Progenitor cell of endocrine pancreas (in vitro differentiated cells): ENCODE data around the gene IPPK. TPM values are rescaled to one million over a fixed set of nuclear protein-coding genes. Genes with fewer than 3 reads are reported as not detected.

ENCODE experiments used
- DNase-seq: peaks from one replicate; pipeline ENCODE4 v3.0.0; 2021; ENCODE audit warnings: low spot score; ENCODE audit not compliant: unreplicated experiment
- H3K27ac Mint-ChIP-seq: 2 replicates; pipeline ENCODE4 v1.8.0; 2021; ENCODE audit warnings: mild to moderate bottlenecking, moderate library complexity, mixed read lengths
- H3K27me3 Mint-ChIP-seq: 2 replicates; pipeline ENCODE4 v1.8.0; 2021; ENCODE audit warnings: mixed read lengths
- H3K36me3 Mint-ChIP-seq: 2 replicates; pipeline ENCODE4 v1.8.0; 2022; ENCODE audit warnings: mixed read lengths; ENCODE audit not compliant: insufficient read depth
- H3K4me1 Mint-ChIP-seq: 2 replicates; pipeline ENCODE4 v1.8.0; 2021; ENCODE audit warnings: low read depth, mixed read lengths
- H3K4me3 Mint-ChIP-seq: 2 replicates; pipeline ENCODE4 v1.8.0; 2021; ENCODE audit warnings: low read depth, mild to moderate bottlenecking, moderate library complexity, mixed read lengths
- H3K9me3 Mint-ChIP-seq: 2 replicates; pipeline ENCODE4 v1.8.0; 2021; ENCODE audit warnings: low read depth, mixed read lengths
- total RNA-seq: library from RNA; stranded (reverse); gene quantifications from 2 replicates; pipeline ENCODE4 v1.2.1, GENCODE V29; 2021
- TF ChIP-seq, protein P1 (sequence below): fragments of 200-600 bp; sonication (generic); IDR thresholded peaks from one replicate; pipeline ENCODE4 v1.5.0; 2021; ENCODE audit warnings: antibody characterized with exemption, mild to moderate bottlenecking; ENCODE audit not compliant: unreplicated experiment

Gene IPPK
- total RNA-seq, 1 donor from 2014 or later, result 10.2 TPM

DNA sequence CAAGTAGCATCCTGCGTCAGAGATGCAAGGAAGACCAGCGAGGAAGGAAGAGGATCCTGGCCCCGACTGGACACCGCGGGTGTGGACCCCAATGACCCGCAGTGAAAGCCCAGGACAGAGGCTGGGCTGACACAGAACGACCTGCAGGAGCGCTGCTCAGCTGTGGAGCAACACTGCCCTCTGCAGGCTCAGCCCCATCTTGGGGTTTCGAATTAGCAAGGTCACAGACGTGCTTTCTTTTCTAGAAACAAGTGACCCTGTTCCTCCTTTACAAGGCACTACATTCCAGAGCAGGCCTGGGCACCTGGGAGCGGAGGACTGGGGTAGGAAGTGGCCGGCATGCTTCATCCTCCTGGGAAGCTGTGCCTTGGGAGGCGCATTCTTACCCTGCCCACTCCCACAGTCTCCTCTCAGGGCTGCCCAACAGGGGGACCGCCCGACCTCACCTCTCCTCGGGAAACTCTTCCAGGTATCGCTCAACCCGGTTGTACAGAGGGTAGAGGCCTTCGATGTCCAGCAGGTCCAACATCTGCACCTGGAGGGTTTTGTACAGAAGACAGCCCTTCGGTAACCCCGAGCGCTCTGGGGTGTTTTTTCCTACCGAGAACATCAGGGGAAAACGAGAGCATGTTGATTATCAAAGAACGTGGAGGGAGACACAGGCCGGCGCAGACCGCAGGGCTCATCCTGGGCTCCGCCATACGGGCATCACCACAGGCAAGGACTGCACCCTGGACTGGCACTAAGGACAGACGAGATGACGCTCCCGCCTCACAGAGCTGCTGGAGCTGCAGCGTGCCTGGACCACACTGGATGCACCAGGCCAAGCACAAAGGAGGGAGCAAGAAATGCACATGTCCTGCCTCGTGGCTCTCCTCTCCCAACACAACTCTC, 35.0 kb downstream of the IPPK start:
- Mint-ChIP-seq H3K4me1 (no peaks in the 10 kb centered on the region), H3K9me3 (peaks cover under 1% of the 10 kb centered on the region), H3K27ac (no peak overlapping the region), H3K4me3 (no peak overlapping the region), H3K36me3 (peaks cover 12% of the 10 kb centered on the region), H3K27me3 (no peaks in the 10 kb centered on the region)
- DNase-seq, result peak; percentile 76
- TF ChIP-seq, protein P1, sequence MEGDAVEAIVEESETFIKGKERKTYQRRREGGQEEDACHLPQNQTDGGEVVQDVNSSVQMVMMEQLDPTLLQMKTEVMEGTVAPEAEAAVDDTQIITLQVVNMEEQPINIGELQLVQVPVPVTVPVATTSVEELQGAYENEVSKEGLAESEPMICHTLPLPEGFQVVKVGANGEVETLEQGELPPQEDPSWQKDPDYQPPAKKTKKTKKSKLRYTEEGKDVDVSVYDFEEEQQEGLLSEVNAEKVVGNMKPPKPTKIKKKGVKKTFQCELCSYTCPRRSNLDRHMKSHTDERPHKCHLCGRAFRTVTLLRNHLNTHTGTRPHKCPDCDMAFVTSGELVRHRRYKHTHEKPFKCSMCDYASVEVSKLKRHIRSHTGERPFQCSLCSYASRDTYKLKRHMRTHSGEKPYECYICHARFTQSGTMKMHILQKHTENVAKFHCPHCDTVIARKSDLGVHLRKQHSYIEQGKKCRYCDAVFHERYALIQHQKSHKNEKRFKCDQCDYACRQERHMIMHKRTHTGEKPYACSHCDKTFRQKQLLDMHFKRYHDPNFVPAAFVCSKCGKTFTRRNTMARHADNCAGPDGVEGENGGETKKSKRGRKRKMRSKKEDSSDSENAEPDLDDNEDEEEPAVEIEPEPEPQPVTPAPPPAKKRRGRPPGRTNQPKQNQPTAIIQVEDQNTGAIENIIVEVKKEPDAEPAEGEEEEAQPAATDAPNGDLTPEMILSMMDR, result peak; percentile 98

DNA sequence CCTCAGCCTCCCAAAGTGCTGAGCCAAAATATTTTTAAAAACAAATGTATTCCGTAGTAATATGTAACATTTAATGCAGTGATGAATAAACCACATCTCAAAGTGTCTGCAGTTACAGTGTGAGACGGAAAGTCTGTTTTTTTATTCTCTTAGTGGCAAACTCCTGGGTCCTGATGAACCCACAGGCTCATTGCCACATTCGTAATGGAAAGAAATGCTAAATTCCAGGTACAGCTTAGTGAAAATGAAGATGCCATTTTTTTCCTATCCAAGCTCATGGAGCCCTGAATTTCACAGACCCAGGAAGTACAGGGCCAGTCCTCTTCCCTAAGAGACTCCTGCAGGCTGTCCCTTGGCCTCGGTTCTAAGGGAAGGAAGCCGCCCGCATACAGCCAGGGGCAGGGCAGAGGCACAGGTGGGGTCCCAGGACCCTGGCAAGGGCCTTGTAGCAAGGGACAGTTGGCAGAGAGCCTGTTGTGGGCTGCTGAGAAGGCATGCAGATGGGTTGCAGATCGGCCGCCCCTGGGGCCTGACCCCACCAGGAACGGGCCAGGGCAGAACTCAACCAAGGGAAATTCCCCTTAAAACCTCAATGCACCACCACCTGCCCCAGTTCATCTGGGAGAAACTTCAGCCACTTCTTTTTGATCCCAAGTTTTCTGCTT, 36.2 kb downstream of the IPPK start:
- no peak overlapping the region for H3K4me3 Mint-ChIP-seq
- peaks cover 17% of the 10 kb centered on the region for H3K36me3 Mint-ChIP-seq
- TF ChIP-seq, protein P1, result no peak
- no peaks in the 10 kb centered on the region for H3K27me3 Mint-ChIP-seq
- H3K27ac Mint-ChIP-seq, result no peak overlapping the region
- no peaks in the 10 kb centered on the region for H3K4me1 Mint-ChIP-seq
- DNase-seq, result no peak
- H3K9me3 Mint-ChIP-seq, result peaks cover 4% of the 10 kb centered on the region

DNA sequence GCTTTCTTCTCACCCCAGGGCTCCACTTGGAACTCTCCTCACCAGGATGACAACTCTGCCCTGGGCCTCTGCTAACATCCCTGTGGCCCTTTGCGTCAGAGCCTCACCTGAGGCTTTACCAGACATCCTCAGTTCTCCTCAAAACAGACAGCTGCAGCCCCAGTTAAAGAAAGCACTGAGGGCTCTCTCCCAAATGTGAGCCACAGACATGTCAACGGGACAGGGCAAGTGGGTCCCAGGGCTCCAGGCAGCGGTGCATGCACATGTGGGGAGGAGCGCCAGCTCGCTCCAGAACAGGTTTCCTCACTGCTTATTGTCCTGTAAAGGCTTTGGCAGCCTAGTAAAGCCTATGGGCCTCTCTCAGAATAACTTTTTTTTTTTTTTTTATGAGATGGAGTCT, 37.3 kb downstream of the IPPK start:
- Mint-ChIP-seq H3K27me3 (no peaks in the 10 kb centered on the region), H3K36me3 (peaks cover 20% of the 10 kb centered on the region), H3K4me3 (no peak overlapping the region), H3K27ac (no peak overlapping the region), H3K4me1 (no peaks in the 10 kb centered on the region), H3K9me3 (peaks cover 4% of the 10 kb centered on the region)
- no peak for DNase-seq
- TF ChIP-seq, protein P1, result no peak

DNA sequence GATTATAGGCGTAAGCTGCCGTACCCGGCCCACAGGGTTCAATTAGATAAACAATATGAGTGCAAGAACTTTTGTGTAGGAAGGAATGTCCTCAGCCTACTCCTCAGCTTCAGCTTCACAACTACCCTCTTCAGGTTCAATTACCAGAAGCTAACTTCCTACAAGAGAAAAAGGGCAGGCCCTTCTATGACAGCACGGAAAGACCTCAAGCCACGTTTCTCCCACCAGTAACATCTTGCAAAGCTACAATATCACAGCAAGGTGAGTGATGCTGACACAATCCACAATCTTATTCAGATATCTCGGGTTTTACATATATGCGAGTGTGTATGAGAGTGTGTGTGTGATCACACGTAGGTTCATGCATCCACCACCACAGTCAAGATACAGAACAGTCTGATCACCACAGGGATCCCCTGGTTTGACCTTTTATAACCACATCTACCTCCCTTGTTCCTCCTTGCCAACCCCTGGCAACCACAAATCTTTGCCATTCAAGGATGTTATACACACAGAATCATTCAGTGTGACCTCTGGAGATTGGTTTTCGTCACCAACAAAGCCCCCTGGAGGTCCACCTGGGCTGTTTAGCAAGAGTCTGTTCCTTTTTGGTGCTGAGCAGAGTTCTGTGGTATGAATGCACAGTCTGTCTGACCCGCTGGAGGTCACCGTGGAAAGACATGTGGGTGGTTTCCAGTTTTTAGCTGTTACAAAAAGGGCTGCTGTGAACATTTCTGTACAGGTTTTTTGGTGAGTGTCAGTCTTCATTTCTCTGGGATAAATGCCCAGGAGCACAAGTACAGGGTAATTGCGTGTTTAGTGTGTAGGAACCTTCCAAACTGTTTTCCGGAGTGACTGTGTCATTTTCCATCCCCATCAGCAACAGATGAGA, 38.2 kb downstream of the IPPK start:
- Mint-ChIP-seq H3K27ac (no peak overlapping the region), H3K9me3 (peaks cover 4% of the 10 kb centered on the region), H3K4me3 (no peak overlapping the region), H3K27me3 (no peaks in the 10 kb centered on the region), H3K4me1 (no peaks in the 10 kb centered on the region), H3K36me3 (peaks cover 20% of the 10 kb centered on the region)
- DNase-seq, result no peak
- TF ChIP-seq, protein P1, result no peak

DNA sequence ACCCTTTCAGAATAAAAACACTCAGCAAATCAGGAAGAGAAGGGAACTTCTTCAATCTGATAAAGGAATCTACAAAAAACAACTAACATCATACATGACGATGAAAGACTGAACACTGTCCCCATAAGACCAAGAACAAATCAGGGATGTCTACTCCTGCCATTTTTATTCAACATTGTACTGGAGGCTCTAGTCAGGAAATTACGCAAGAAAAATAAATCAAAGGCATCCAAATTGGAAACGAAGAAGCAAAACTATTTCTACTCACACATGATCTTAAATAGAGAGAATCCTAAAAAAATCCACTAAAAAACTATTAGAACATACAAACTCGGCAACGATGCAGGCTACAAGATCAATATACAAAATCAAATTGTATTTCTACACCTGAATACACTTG, 42.3 kb downstream of the IPPK start:
- H3K4me1 Mint-ChIP-seq, result no peaks in the 10 kb centered on the region
- H3K27ac Mint-ChIP-seq, result no peak overlapping the region
- no peak overlapping the region for H3K4me3 Mint-ChIP-seq
- no peaks in the 10 kb centered on the region for H3K27me3 Mint-ChIP-seq
- peaks cover 4% of the 10 kb centered on the region for H3K9me3 Mint-ChIP-seq
- TF ChIP-seq, protein P1, result no peak
- H3K36me3 Mint-ChIP-seq, result peaks cover 22% of the 10 kb centered on the region
- no peak for DNase-seq
